AG04450 (cell line): ENCODE measurements around the gene ADAP2. TPM values are rescaled to one million over a fixed set of nuclear protein-coding genes. Genes with fewer than 3 reads are reported as not detected.
"Not testable (repeated sequence)": the region's sequence is repeated elsewhere in the genome, so short reads cannot be mapped to it uniquely, and the experiment has no call there.

ENCODE experiments used
- CTCF ChIA-PET: fragments of 300-600, 350-600 bp; formaldehyde crosslinking; extraction: SDS; loops from one replicate; lab custom pipeline; 2022; ENCODE audit warnings: antibody characterized with exemption, inconsistent platforms; lab: Charles Lee
- POLR2A ChIA-PET: fragments of 350-600 bp; formaldehyde crosslinking; extraction: SDS; loops from one replicate; lab custom pipeline; 2021; ENCODE audit warnings: antibody characterized with exemption, inconsistent platforms; lab: Yijun Ruan, JAX
- DNase-seq: peaks from one replicate; pipeline ENCODE4 v3.0.0-alpha.2; 2011; ENCODE audit warnings: low read depth, low spot score
- H3K27ac ChIP-seq: one replicate; pipeline ENCODE4 v1.5.1; 2012; ENCODE audit warnings: low read depth, low read length, control low read depth
- H3K27me3 ChIP-seq: one replicate; pipeline ENCODE4 v1.6.0; 2012; ENCODE audit warnings: low read length; ENCODE audit not compliant: control insufficient read depth, insufficient read depth
- H3K4me3 ChIP-seq: 2 replicates; pipeline ENCODE4 v1.5.1; 2011; ENCODE audit warnings: mild to moderate bottlenecking, low read depth, low read length, control low read depth
- H3K9me3 ChIP-seq: 2 replicates; pipeline ENCODE4 v1.5.1; 2012; ENCODE audit warnings: low read length; ENCODE audit not compliant: control insufficient read depth, insufficient read depth
- polyA plus RNA-seq: library from polyadenylated mRNA; depleted of rRNA; stranded (reverse); fragments of >200 nt; gene quantifications from 2 replicates; pipeline ENCODE4 v1.2.3, GENCODE V29; 2011
- TF ChIP-seq, protein P1 (sequence below): IDR thresholded peaks from 2 replicates; pipeline ENCODE4 v1.5.1; 2011; ENCODE audit warnings: low read depth, low read length, control low read depth, inconsistent platforms

The ADAP2 gene
- polyA plus RNA-seq, 1 experiment, result 1.4 TPM

DNA sequence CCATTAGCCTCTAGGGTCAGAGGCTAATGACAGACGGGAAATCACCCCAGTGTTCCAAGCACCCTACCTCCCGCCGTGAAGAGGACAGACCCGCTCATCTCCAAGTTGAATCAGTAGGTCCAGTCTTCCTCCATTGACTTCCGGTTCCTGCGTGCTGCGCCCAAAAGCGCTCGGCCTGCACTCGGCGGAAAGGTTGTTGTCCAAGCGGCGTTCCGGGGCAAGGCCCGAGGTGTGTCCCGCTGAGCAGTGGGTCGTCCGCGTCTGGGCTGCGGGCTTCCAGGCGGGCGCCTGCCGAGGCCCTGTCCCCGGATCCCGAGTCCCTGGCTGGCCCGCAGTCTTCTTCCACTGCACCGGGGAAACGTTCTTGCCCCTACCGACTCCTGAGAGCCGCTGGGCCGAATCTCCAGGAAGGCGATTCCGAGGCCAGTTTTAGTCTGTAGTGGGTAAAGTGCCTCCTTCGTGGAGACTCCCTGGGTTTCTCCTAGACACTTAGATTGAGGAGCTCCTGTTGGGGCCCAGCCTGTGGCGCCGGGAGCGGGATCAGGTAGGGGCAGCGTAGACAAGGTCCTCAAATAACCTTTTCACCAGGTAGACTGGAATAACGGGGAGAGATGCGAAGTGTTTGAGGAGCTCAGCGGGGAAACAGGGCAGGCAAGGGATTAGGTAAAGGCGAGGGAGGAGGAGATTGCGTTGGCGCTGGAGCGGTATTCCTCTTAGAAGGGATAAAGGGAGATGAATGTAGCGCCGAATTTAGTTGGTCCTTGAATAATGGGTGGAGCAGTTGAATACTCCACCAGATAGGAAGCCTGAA is 15.4 kb upstream of the ADAP2 start, which contains the start of gene TEFM:
Gene TEFM, minus strand, starts transcription at position 138 of the 811 bp plus-strand sequence. Its CDS starts 40 bp downstream, at position 98.
- DNase-seq, result peak; percentile 72
- H3K27me3 ChIP-seq, result no peaks in the 10 kb centered on the region
- TF ChIP-seq, protein P1, sequence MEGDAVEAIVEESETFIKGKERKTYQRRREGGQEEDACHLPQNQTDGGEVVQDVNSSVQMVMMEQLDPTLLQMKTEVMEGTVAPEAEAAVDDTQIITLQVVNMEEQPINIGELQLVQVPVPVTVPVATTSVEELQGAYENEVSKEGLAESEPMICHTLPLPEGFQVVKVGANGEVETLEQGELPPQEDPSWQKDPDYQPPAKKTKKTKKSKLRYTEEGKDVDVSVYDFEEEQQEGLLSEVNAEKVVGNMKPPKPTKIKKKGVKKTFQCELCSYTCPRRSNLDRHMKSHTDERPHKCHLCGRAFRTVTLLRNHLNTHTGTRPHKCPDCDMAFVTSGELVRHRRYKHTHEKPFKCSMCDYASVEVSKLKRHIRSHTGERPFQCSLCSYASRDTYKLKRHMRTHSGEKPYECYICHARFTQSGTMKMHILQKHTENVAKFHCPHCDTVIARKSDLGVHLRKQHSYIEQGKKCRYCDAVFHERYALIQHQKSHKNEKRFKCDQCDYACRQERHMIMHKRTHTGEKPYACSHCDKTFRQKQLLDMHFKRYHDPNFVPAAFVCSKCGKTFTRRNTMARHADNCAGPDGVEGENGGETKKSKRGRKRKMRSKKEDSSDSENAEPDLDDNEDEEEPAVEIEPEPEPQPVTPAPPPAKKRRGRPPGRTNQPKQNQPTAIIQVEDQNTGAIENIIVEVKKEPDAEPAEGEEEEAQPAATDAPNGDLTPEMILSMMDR, result no peak
- peak within 1 kb of the TSS; percentile 75 for H3K27ac ChIP-seq
- ChIA-PET CTCF (interaction anchor here (0.9 kb wide), 1 partner anchor 310 kb away, joined by 3 read pairs; no protein-coding TSS in a partner anchor), POLR2A (interaction anchor here (0.6 to 0.9 kb wide), 5 partner anchors 9 to 69 kb away, joined by 3 to 5 read pairs (median 3); partner anchors contain the start of gene RNF135)
- peak within 1 kb of the TSS; percentile 90 for H3K4me3 ChIP-seq
- no peaks in the 10 kb centered on the region for H3K9me3 ChIP-seq

DNA sequence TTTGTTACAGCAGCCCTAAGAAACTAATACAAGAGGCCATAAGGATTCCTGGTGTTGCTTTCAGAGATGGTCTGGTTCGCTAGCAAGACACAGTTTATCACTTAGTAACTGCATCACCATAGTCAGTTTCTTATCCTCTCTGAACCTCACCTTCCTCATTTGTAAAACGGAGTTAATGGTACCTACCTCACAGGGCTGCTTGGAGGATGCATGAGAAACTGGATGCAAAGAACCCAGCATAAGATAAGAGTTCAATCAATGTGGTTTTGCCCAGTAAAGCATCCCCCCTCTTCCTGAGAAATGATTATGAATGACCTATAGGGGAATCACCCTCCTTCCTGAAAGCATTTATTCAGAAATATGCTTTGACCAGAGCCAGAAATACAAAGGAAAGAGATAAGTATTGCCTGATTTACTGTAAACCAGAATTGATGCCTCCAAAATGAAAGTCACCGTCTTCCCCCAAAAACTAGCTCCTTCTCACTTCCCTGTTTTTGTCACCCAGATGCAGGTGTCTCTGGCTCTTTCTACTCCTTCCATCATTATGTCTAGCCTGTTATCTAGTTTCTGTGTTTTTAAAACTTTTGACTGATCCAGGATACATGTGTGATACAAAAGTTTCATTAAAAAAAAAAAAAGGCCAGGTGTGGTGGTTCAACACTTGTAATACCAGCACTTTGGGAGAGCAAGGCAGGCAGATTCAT is 12.9 kb upstream of the ADAP2 start:
- CTCF ChIA-PET, result no interaction called here
- no peaks in the 10 kb centered on the region for H3K9me3 ChIP-seq
- no peak overlapping the region for H3K4me3 ChIP-seq
- no peaks in the 10 kb centered on the region for H3K27me3 ChIP-seq
- TF ChIP-seq, protein P1, result no peak
- no peak overlapping the region for H3K27ac ChIP-seq
- DNase-seq, result no peak
- POLR2A ChIA-PET, result no interaction called here

DNA sequence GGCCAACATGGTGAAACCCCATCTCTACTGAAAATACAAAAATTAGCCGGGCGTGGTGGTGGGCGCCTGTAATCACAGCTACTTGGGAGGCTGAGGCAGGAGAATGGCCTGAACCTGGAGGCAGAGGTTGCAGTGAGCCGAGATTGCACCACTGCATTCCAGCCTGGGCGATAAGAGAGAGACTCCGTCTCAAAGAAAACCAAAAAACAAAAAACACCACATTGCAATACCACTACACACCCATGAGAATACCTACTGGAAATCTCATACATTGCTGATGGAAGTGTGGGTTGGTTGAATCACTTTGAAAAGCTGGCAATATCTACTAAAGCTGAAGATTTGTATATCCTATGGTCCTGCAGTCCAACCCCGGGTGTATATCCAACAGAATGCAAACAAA is 11.6 kb upstream of the ADAP2 start:
- POLR2A ChIA-PET, H3K27me3 ChIP-seq, H3K9me3 ChIP-seq, DNase-seq, H3K4me3 ChIP-seq, H3K27ac ChIP-seq: not testable (repeated sequence)
- CTCF ChIA-PET, result interaction anchor here (0.6 kb wide), 1 partner anchor 98 kb away, joined by 3 read pairs; no protein-coding TSS in a partner anchor

DNA sequence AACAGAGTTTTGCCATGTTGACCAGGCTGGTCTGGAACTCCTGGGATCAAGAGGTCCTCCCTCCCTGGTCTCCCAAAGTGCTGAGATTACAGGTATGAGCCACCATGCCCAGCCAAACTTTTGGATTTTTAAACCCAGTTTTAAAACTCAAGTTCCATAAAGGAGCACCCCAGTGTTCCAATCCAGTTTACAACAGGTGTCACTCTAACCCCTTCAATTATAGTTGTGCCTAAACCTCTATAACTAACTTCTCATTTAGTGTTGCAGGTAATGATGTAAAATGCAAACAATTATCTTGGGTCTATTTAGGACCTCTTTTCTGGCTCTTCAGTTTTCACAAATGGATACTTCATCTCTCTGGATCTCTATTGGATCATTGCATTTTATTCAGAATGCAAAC is 7.8 kb upstream of the ADAP2 start:
- Histone ChIP-seq H3K4me3 (no peak overlapping the region), H3K9me3 (no peaks in the 10 kb centered on the region), H3K27ac (no peak overlapping the region), H3K27me3 (no peaks in the 10 kb centered on the region)
- CTCF ChIA-PET, result no interaction called here
- no peak for DNase-seq
- POLR2A ChIA-PET, result no interaction called here
- TF ChIP-seq, protein P1, result no peak

DNA sequence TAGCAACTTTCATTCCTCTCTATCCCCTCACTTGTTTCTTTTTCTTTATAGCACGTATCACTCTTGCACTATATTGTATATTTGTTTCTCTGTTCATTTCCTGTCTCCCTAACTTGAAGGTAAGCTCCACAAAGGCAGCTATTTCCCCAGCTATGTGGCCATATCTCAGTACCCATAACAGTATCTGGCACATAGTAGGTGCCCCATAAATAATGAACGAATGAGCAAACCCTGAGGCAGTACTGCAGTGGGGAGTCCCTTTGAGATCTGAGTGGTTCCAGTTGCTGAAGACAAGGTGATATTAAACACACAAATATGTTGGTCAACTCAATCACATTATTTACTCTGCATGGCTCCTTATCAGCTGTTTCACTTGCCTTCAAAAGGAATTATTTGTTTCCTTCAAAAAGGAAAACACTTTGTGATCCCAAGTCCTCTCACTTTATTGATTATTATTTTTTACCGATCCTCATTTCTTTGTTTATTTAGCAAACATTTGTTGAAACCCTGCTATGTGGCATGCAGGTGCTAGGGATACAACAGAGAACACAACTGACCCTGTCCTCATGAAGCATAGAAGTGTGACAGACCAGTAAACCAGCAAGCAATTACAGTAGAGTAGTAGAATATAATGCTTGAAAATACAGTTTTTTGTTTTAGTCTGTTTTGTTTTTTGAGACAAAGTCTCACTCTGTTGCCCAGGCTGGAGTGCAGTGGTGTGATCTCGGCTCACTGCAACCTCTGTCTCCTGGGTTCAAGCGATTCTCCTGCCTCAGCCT is 5.7 kb upstream of the ADAP2 start:
- H3K9me3 ChIP-seq, result no peaks in the 10 kb centered on the region
- DNase-seq, result no peak
- no peak overlapping the region for H3K4me3 ChIP-seq
- H3K27ac ChIP-seq, result no peak overlapping the region
- no peaks in the 10 kb centered on the region for H3K27me3 ChIP-seq
- ChIA-PET POLR2A (interaction anchor here (1.2 kb wide), 1 partner anchor 9 kb away, joined by 3 read pairs; no protein-coding TSS in a partner anchor), CTCF (no interaction called here)
- TF ChIP-seq, protein P1, result no peak
